Stomach (tissue), 4 donors: ENCODE results near the gene TMEM187.

Experiments
- EP300 ChIP-seq: sonication (generic); formaldehyde crosslinking; IDR thresholded peaks from one replicate; pipeline ENCODE4 v1.6.1; 2017; ENCODE audit warnings: antibody characterized with exemption
- POLR2A ChIP-seq, 4 donors: fragments of 450-650 bp; IDR thresholded peaks; one replicate each; pipeline ENCODE4 v1.6.1; 2016; ENCODE audit warnings: antibody characterized with exemption in 4 of 4, control low read depth in 2 of 4, mild to moderate bottlenecking in 1 of 4, moderate library complexity in 1 of 4
- POLR2AphosphoS5 ChIP-seq, 3 donors: sonication (generic); formaldehyde crosslinking; IDR thresholded peaks; one replicate each; pipeline ENCODE4 v1.6.1; 2016; ENCODE audit warnings: antibody characterized with exemption in 3 of 3
- TF ChIP-seq, protein P1 (sequence below), 7 experiments: fragments of 450-650 bp in 4 of 7; fragments of 200-600 bp in 3 of 7; sonication (generic) in 3 of 7; IDR thresholded peaks; one replicate each; pipeline ENCODE4 v1.5.1; 2016 to 2019; ENCODE audit warnings: antibody characterized with exemption in 7 of 7, control low read depth in 2 of 7, mild to moderate bottlenecking in 1 of 7

GRCh38 chrX:154011376-154012335, 39.1 kb downstream of the TMEM187 start:
- no peak for TF ChIP-seq POLR2AphosphoS5 (IDR thresholded peaks at IDR 0.05)
- TF ChIP-seq, protein P1, sequence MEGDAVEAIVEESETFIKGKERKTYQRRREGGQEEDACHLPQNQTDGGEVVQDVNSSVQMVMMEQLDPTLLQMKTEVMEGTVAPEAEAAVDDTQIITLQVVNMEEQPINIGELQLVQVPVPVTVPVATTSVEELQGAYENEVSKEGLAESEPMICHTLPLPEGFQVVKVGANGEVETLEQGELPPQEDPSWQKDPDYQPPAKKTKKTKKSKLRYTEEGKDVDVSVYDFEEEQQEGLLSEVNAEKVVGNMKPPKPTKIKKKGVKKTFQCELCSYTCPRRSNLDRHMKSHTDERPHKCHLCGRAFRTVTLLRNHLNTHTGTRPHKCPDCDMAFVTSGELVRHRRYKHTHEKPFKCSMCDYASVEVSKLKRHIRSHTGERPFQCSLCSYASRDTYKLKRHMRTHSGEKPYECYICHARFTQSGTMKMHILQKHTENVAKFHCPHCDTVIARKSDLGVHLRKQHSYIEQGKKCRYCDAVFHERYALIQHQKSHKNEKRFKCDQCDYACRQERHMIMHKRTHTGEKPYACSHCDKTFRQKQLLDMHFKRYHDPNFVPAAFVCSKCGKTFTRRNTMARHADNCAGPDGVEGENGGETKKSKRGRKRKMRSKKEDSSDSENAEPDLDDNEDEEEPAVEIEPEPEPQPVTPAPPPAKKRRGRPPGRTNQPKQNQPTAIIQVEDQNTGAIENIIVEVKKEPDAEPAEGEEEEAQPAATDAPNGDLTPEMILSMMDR (IDR thresholded peaks at IDR 0.05), result no peak
- no peak for TF ChIP-seq POLR2A (IDR thresholded peaks at IDR 0.05)
- no peak for TF ChIP-seq EP300
